Ishikawa (cell line): ENCODE data around the gene LDHA.
A peak's percentile ranks its signal among the peaks of the same experiment; 100 is the strongest.

Experiments
- CEBPB ChIP-seq: IDR thresholded peaks from 2 replicates; pipeline ENCODE4 v1.6.1; 2012
- CREB1 ChIP-seq: IDR thresholded peaks from 2 replicates; pipeline ENCODE4 v1.6.1; 2012; ENCODE audit warnings: low read depth
- EGR1 ChIP-seq: IDR thresholded peaks from 2 replicates; pipeline ENCODE4 v1.6.1; 2012
- EP300 ChIP-seq: IDR thresholded peaks from 2 replicates; pipeline ENCODE4 v1.6.1; 2012; ENCODE audit warnings: borderline replicate concordance
- FOXM1 ChIP-seq: IDR thresholded peaks from 2 replicates; pipeline ENCODE4 v1.6.1; 2012; ENCODE audit warnings: low read depth, borderline replicate concordance
- NFIC ChIP-seq: IDR thresholded peaks from 2 replicates; pipeline ENCODE4 v1.6.1; 2012
- RAD21 ChIP-seq: IDR thresholded peaks from 2 replicates; pipeline ENCODE4 v1.6.1; 2012; ENCODE audit warnings: low read depth
- TAF1 ChIP-seq: IDR thresholded peaks from 2 replicates; pipeline ENCODE4 v1.6.1; 2012; ENCODE audit warnings: low read depth, mild to moderate bottlenecking
- TCF12 ChIP-seq: IDR thresholded peaks from 2 replicates; pipeline ENCODE4 v1.6.1; 2012; ENCODE audit warnings: low read depth
- TEAD4 ChIP-seq: IDR thresholded peaks from 2 replicates; pipeline ENCODE4 v1.6.1; 2012
- YY1 ChIP-seq: IDR thresholded peaks from 2 replicates; pipeline ENCODE4 v1.6.1; 2012; ENCODE audit warnings: low read depth
- ZBTB7A ChIP-seq: IDR thresholded peaks from 2 replicates; pipeline ENCODE4 v1.6.1; 2012; ENCODE audit warnings: low read depth
- TF ChIP-seq, protein P1 (sequence below): IDR thresholded peaks from 2 replicates; pipeline ENCODE4 v1.6.1; 2012; ENCODE audit warnings: low read depth, mild to moderate bottlenecking
- TF ChIP-seq, protein P2 (sequence below): IDR thresholded peaks from 2 replicates; pipeline ENCODE4 v1.6.1; 2012
- TF ChIP-seq, protein P3 (sequence below): IDR thresholded peaks from 2 replicates; pipeline ENCODE4 v1.6.1; 2012

LDHA gene

DNA sequence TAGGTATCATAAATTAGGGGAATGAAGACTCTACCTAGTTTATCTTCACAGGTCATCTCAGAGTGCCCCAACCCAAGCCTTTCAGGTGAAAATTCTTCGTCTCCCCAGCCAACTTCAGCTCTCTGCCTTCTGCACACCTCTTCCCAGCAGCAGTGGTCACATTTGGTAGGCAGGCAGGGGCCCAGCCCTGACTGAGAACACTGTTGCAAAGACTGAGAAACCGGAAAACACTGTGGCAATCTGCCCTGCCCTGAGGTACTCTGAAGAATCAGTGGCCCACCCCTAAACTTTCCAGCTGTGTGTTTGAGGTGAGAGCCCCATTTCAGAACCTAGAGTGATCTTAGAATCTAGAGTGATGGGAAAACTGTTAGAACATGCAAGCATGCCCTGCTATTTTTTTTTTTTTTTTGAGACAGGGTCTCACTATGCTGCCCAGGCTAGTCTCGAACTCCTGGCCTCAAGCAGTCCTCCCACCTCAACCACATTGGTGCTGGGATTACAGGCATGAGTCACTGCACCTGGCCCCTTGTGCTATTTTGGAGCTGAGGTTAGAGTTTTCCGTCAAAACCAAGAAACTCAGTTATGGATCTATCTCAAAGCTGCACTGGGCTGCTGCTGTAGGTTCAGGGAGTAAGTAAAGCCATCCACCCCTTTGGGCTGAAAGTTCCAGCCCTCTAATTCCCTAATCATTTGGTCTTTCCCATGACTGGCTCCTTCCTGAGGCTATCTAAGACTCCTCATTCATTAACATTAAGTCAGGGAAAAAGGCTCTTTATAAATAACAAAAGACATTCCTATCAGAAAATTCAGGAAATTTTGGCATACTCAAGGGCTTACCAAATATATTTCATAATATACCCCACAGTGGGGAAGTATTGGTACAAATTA is 1.7 kb upstream of the LDHA start:
- TF ChIP-seq, protein P1, sequence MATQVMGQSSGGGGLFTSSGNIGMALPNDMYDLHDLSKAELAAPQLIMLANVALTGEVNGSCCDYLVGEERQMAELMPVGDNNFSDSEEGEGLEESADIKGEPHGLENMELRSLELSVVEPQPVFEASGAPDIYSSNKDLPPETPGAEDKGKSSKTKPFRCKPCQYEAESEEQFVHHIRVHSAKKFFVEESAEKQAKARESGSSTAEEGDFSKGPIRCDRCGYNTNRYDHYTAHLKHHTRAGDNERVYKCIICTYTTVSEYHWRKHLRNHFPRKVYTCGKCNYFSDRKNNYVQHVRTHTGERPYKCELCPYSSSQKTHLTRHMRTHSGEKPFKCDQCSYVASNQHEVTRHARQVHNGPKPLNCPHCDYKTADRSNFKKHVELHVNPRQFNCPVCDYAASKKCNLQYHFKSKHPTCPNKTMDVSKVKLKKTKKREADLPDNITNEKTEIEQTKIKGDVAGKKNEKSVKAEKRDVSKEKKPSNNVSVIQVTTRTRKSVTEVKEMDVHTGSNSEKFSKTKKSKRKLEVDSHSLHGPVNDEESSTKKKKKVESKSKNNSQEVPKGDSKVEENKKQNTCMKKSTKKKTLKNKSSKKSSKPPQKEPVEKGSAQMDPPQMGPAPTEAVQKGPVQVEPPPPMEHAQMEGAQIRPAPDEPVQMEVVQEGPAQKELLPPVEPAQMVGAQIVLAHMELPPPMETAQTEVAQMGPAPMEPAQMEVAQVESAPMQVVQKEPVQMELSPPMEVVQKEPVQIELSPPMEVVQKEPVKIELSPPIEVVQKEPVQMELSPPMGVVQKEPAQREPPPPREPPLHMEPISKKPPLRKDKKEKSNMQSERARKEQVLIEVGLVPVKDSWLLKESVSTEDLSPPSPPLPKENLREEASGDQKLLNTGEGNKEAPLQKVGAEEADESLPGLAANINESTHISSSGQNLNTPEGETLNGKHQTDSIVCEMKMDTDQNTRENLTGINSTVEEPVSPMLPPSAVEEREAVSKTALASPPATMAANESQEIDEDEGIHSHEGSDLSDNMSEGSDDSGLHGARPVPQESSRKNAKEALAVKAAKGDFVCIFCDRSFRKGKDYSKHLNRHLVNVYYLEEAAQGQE: no peak

DNA sequence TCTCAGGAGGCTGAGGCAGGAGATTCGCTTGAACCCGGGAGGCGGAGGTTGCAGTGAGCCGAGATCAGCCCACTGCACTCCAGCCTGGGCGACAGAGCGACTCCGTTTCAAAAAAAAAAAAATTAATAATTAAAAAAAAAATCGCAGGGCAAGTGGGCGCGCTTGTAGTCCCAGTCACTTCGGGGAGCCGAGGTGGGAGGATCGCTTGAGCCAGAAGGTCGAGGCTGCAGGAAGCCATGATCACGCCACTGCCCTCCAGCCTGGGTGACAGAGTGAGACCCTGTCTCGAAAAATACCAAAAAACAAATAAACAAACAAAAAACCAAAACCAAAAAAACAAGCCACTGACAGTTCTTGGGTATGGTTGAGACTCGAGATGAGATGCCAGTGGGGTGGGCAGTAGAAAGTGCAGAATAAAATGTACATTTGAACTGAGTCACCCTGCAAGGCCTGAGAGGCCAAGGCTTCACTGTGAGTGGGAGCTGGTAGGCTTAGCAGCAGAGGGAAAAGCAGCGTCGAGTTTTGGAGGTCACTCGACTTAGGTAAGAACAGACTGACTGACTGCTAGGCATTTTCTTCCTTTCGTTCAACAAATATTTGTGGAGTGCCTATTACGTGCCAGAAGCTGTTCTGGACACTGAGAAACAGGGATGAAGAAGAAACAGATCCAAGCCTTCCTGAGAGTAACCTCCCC is 635 bp upstream of the LDHA start:
- TF ChIP-seq ZBTB7A (no peak), TCF12 (no peak), EGR1 (no peak)

DNA sequence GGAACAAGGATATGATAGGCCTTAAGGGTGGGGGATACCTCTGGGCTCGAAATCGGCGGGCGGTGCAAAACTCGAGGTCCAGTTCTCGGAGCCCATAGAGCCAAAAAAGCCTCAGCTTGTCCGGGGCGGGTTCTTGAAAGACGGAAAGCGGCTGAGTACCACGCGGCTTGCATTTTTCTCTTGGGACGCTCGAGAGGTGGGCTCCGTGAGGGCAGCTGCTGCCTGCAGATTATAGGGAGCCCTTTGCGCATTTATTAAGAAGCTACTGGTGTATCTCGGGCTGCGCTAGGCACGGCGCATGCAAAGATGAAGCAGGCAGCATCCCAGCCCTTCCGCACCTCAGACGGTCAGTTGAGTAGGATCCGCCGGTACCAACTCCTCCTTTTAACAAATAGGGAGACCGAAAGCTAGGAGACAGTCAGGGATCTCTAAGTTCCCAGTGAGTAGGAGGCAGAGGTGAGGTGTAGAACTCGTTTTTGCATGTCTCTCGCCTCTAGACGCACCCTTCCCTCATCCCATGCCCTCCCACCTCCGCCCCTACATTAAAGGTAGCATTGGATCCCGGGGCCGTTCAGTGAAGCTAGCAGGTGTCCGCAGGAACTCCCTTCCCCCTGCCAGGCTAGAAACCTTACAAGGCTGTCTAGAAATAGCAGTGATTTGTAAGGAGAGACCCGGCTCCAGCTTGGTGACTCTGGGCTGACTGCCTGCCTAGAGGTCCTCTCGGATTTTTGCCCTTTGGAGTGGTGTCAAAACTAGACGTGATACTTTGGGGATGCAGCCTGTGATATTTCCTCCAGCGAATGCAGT is 768 bp downstream of the LDHA start:
- no peak for TF ChIP-seq EGR1
- TF ChIP-seq, protein P2, sequence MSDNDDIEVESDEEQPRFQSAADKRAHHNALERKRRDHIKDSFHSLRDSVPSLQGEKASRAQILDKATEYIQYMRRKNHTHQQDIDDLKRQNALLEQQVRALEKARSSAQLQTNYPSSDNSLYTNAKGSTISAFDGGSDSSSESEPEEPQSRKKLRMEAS: no peak
- no peak for TF ChIP-seq CEBPB
- TF ChIP-seq ZBTB7A: no peak
- TF ChIP-seq RAD21: no peak
- TF ChIP-seq TEAD4: no peak
- no peak for TF ChIP-seq NFIC
- no peak for TF ChIP-seq CREB1
- no peak for TF ChIP-seq EP300
- TF ChIP-seq, protein P3, sequence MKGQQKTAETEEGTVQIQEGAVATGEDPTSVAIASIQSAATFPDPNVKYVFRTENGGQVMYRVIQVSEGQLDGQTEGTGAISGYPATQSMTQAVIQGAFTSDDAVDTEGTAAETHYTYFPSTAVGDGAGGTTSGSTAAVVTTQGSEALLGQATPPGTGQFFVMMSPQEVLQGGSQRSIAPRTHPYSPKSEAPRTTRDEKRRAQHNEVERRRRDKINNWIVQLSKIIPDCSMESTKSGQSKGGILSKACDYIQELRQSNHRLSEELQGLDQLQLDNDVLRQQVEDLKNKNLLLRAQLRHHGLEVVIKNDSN: no peak
- TF ChIP-seq, protein P1: no peak
- no peak for TF ChIP-seq TAF1
- no peak for TF ChIP-seq FOXM1

DNA sequence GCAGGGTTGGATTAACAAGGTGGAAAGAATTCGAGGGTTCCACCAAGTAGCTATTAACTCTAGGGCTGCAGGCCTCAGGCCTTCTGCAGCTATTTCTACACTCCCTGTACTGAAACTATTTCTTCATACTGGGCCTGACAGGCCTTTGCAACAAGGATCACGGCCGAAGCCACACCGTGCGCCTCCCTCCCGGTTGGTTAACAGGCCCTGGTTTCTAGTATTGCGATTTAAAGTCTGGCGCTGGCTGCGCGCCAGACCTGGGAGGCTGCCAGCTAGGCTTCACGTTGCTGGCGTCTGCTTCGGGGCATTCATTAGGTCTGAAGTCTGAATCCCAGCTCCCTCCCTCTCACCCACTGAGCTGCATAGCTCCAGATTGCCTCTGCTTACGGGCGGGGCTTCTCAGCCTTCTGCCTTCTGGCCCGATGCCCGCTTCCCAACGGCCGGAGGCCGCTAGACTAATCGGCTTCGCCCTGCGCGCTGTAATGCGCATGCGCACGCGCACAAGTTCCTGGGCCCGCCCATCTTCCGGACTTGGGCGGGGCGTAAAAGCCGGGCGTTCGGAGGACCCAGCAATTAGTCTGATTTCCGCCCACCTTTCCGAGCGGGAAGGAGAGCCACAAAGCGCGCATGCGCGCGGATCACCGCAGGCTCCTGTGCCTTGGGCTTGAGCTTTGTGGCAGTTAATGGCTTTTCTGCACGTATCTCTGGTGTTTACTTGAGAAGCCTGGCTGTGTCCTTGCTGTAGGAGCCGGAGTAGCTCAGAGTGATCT is 1.6 kb downstream of the LDHA start:
- no peak; the same call in 1 of the 2 replicates for TF ChIP-seq FOXM1
- peak; percentile 70 for TF ChIP-seq EGR1
- TF ChIP-seq TEAD4: peak; percentile 39
- TF ChIP-seq, protein P3: no peak
- TF ChIP-seq TAF1: no peak; the same call in 1 of the 2 replicates
- TF ChIP-seq YY1: 0 out of 2 replicates have a peak, but pooled peaks have one; percentile 12
- TF ChIP-seq, protein P2: peak; percentile 43; the same call in 1 of the 2 replicates
- TF ChIP-seq, protein P1: no peak
- 0 out of 2 replicates have a peak, but pooled peaks have one; percentile 2 for TF ChIP-seq CEBPB
- TF ChIP-seq ZBTB7A: no peak
- 0 out of 2 replicates have a peak, but pooled peaks have one; percentile 20 for TF ChIP-seq EP300
- TF ChIP-seq NFIC: peak; percentile 96
- TF ChIP-seq TCF12: peak; percentile 31; the same call in 1 of the 2 replicates
- no peak for TF ChIP-seq RAD21
- no peak for TF ChIP-seq CREB1
